ENCODE measurements around the gene ZSCAN5B.
"Not testable (repeated sequence)": the region's sequence is repeated elsewhere in the genome, so short reads cannot be mapped to it uniquely, and the experiment has no call there.

Gene ZSCAN5B, protein sequence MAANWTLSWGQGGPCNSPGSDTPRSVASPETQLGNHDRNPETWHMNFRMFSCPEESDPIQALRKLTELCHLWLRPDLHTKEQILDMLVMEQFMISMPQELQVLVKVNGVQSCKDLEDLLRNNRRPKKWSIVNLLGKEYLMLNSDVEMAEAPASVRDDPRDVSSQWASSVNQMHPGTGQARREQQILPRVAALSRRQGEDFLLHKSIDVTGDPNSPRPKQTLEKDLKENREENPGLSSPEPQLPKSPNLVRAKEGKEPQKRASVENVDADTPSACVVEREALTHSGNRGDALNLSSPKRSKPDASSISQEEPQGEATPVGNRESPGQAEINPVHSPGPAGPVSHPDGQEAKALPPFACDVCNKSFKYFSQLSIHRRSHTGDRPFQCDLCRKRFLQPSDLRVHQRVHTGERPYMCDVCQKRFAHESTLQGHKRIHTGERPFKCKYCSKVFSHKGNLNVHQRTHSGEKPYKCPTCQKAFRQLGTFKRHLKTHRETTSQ

GRCh38 chr19:56197646-56198045 is at the start of gene ZSCAN5B:
ZSCAN5B (minus strand) TSS chr19:56197783; CDS start chr19:56193052, 4,731 bp downstream.
- H3K36me3 ChIP-seq (ENCODE audit: low read length); H3K27ac ChIP-seq (ENCODE audit: low read depth, low read length); H3K4me3 ChIP-seq (ENCODE audit: insufficient read depth, low read length, poor library complexity, severe bottlenecking); H3K27me3 ChIP-seq (ENCODE audit: low read length); H3K9me3 ChIP-seq (ENCODE audit: insufficient read depth, low read length); H3K9me2 ChIP-seq (replicated peaks; ENCODE audit: insufficient read depth, low read length); H3K9ac ChIP-seq (ENCODE audit: low read length); H2AFZ ChIP-seq (ENCODE audit: low read depth, low read length, severe bottlenecking); H4K20me1 ChIP-seq (ENCODE audit: low read depth, low read length); H3K79me2 ChIP-seq (ENCODE audit: insufficient read depth, low read length); H3F3A ChIP-seq (ENCODE audit: insufficient read depth); H3K4me2 ChIP-seq (ENCODE audit: low read depth, low read length, poor library complexity, severe bottlenecking): not testable (repeated sequence)

GRCh38 chr19:56245764-56246163 is 48.2 kb upstream of the ZSCAN5B start:
- H3K27ac ChIP-seq (ENCODE audit: low read depth, low read length); H3F3A ChIP-seq (ENCODE audit: insufficient read depth); H3K4me2 ChIP-seq (ENCODE audit: low read depth, low read length, poor library complexity, severe bottlenecking); H3K36me3 ChIP-seq (ENCODE audit: low read length); H3K9me2 ChIP-seq (replicated peaks; ENCODE audit: insufficient read depth, low read length); H2AFZ ChIP-seq (ENCODE audit: low read depth, low read length, severe bottlenecking); H3K79me2 ChIP-seq (ENCODE audit: insufficient read depth, low read length); H3K9ac ChIP-seq (ENCODE audit: low read length); H3K4me3 ChIP-seq (ENCODE audit: insufficient read depth, low read length, poor library complexity, severe bottlenecking); H4K20me1 ChIP-seq (ENCODE audit: low read depth, low read length); H3K9me3 ChIP-seq (ENCODE audit: insufficient read depth, low read length); H3K27me3 ChIP-seq (ENCODE audit: low read length): not testable (repeated sequence)

GRCh38 chr19:56245121-56245740 is 47.6 kb upstream of the ZSCAN5B start:
- H3K9ac ChIP-seq (ENCODE audit: low read length): no peak overlapping the region
- no peaks in the 10 kb centered on the region for H3K36me3 ChIP-seq (ENCODE audit: low read length)
- no peaks in the 10 kb centered on the region for H4K20me1 ChIP-seq (ENCODE audit: low read depth, low read length)
- H3K79me2 ChIP-seq (ENCODE audit: insufficient read depth, low read length): no peaks in the 10 kb centered on the region
- no peak overlapping the region for H2AFZ ChIP-seq (ENCODE audit: low read depth, low read length, severe bottlenecking)
- H3K9me3 ChIP-seq (ENCODE audit: insufficient read depth, low read length): no peaks in the 10 kb centered on the region
- H3F3A ChIP-seq (ENCODE audit: insufficient read depth): no peaks in the 10 kb centered on the region
- H3K4me2 ChIP-seq (ENCODE audit: low read depth, low read length, poor library complexity, severe bottlenecking): no peak overlapping the region
- H3K27me3 ChIP-seq (ENCODE audit: low read length): no peaks in the 10 kb centered on the region
- TF ChIP-seq EZH2phosphoT487 (conservative IDR thresholded peaks at IDR 0.05; ENCODE audit: low read length): no peak
- no peak for TF ChIP-seq CTCF (IDR thresholded peaks at IDR 0.05; ENCODE audit: insufficient read depth, low read length, poor library complexity, severe bottlenecking)
- H3K4me3 ChIP-seq (ENCODE audit: insufficient read depth, low read length, poor library complexity, severe bottlenecking): no peak overlapping the region
- H3K27ac ChIP-seq (ENCODE audit: low read depth, low read length): no peak overlapping the region
- H3K9me2 ChIP-seq (replicated peaks; ENCODE audit: insufficient read depth, low read length): no peaks in the 10 kb centered on the region

GRCh38 chr19:56223481-56223880 is 25.9 kb upstream of the ZSCAN5B start:
- Histone ChIP-seq H3F3A (ENCODE audit: insufficient read depth) (no peaks in the 10 kb centered on the region), H3K9me2 (replicated peaks; ENCODE audit: insufficient read depth, low read length) (no peaks in the 10 kb centered on the region)

More at GRCh38 chr19:56223481-56223880, 25.9 kb upstream of the ZSCAN5B start:
- Histone ChIP-seq H3K27me3 (ENCODE audit: low read length) (no peaks in the 10 kb centered on the region), H3K4me2 (ENCODE audit: low read depth, low read length, poor library complexity, severe bottlenecking) (no peak overlapping the region), H3K9me3 (ENCODE audit: insufficient read depth, low read length) (no peaks in the 10 kb centered on the region), H3K9ac (ENCODE audit: low read length) (no peak overlapping the region), H3K4me3 (ENCODE audit: insufficient read depth, low read length, poor library complexity, severe bottlenecking) (no peak overlapping the region), H3K27ac (ENCODE audit: low read depth, low read length) (no peak overlapping the region), H3K36me3 (ENCODE audit: low read length) (no peaks in the 10 kb centered on the region), H4K20me1 (ENCODE audit: low read depth, low read length) (no peaks in the 10 kb centered on the region), H3K79me2 (ENCODE audit: insufficient read depth, low read length) (no peaks in the 10 kb centered on the region), H2AFZ (ENCODE audit: low read depth, low read length, severe bottlenecking) (no peak overlapping the region)
- TF ChIP-seq EZH2phosphoT487 (conservative IDR thresholded peaks at IDR 0.05; ENCODE audit: low read length) (no peak), CTCF (IDR thresholded peaks at IDR 0.05; ENCODE audit: insufficient read depth, low read length, poor library complexity, severe bottlenecking) (no peak)

Data from SU-DHL-6 (cell line).